MM.1S (cell line): ENCODE results near the gene MISP3.

ENCODE experiments used
- DNase-seq: peaks from one replicate; pipeline ENCODE4 v3.0.0-alpha.2; 2015
- H2AFZ ChIP-seq: fragments of 300-600 bp; sonication (generic); 2 replicates; pipeline ENCODE4 v1.6.0; 2016; ENCODE audit warnings: antibody characterized with exemption, low read length
- H3F3A ChIP-seq: fragments of 300-600 bp; sonication (generic); 2 replicates; pipeline ENCODE4 v1.6.1; 2016; ENCODE audit warnings: mild to moderate bottlenecking, antibody characterized with exemption, low read length, moderate library complexity, mixed read lengths; ENCODE audit not compliant: insufficient read depth
- H3K27ac ChIP-seq: fragments of 300-600 bp; sonication (generic); 2 replicates; pipeline ENCODE4 v1.5.1; 2016; ENCODE audit warnings: mild to moderate bottlenecking, low read length
- H3K27me3 ChIP-seq: fragments of 300-600 bp; sonication (generic); replicated peaks from 2 replicates; pipeline ENCODE4 v1.6.0; 2016; ENCODE audit warnings: low read length; ENCODE audit not compliant: insufficient read depth
- H3K36me3 ChIP-seq: fragments of 300-600 bp; sonication (generic); replicated peaks from 2 replicates; pipeline ENCODE4 v1.6.1; 2016; ENCODE audit warnings: mild to moderate bottlenecking, low read length, mixed read lengths; ENCODE audit not compliant: insufficient read depth
- H3K4me1 ChIP-seq: fragments of 300-600 bp; sonication (generic); 2 replicates; pipeline ENCODE4 v1.6.1; 2016; ENCODE audit warnings: low read length, mixed read lengths
- H3K4me2 ChIP-seq: fragments of 300-600 bp; sonication (generic); 2 replicates; pipeline ENCODE4 v1.6.0; 2016; ENCODE audit warnings: low read depth, low read length
- H3K4me3 ChIP-seq: fragments of 300-600 bp; sonication (generic); 2 replicates; pipeline ENCODE4 v1.5.1; 2016; ENCODE audit warnings: low read length, mixed read lengths
- H3K79me2 ChIP-seq: fragments of 300-600 bp; sonication (generic); 2 replicates; pipeline ENCODE4 v1.6.1; 2016; ENCODE audit warnings: mixed run types, low read length, mixed read lengths
- H3K9ac ChIP-seq: fragments of 300-600 bp; sonication (generic); 2 replicates; pipeline ENCODE4 v1.6.1; 2016; ENCODE audit warnings: low read length, mixed read lengths
- H3K9me2 ChIP-seq: fragments of 300-600 bp; sonication (generic); replicated peaks from 2 replicates; pipeline ENCODE4 v1.6.1; 2016; ENCODE audit warnings: mild to moderate bottlenecking, low read length, mixed read lengths; ENCODE audit not compliant: insufficient read depth
- H3K9me3 ChIP-seq: fragments of 300-600 bp; sonication (generic); replicated peaks from 2 replicates; pipeline ENCODE4 v1.6.1; 2016; ENCODE audit warnings: mild to moderate bottlenecking, low read length, mixed read lengths; ENCODE audit not compliant: insufficient read depth
- H4K20me1 ChIP-seq: fragments of 300-600 bp; sonication (generic); 2 replicates; pipeline ENCODE4 v1.6.1; 2016; ENCODE audit warnings: mild to moderate bottlenecking, low read length, moderate library complexity, mixed read lengths; ENCODE audit not compliant: insufficient read depth
- EZH2 ChIP-seq: fragments of 300-600 bp; sonication (generic); optimal IDR thresholded peaks from 2 replicates; pipeline ENCODE3; 2017; ENCODE audit warnings: low read depth, mild to moderate bottlenecking, antibody characterized with exemption, low read length, mixed read lengths
- EZH2phosphoT487 ChIP-seq: fragments of 300-600 bp; sonication (generic); IDR thresholded peaks from 2 replicates; pipeline ENCODE4 v1.6.1; 2018; ENCODE audit warnings: antibody characterized with exemption, low read length
- TF ChIP-seq, protein P1 (sequence below): fragments of 300-600 bp; sonication (generic); IDR thresholded peaks from 2 replicates; pipeline ENCODE4 v1.5.1; 2016; ENCODE audit warnings: antibody characterized with exemption, low read length, mixed read lengths

Gene MISP3

DNA sequence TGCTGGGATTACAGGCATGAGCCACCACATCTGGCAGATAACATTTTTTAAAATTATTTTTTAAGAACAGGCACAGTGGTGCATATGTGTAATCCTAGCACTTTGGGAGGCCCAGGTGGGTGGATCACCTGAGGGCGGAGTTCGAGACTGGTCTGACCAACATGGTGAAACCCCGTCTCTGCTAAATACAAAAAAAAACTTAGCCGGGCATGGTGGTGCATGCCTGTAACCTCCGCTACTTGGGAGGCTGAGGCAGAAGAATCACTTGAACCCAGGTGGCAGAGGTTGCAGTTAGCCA lies 10.1 kb upstream of the MISP3 start:
- peaks cover 63% of the 10 kb centered on the region for H3K27me3 ChIP-seq
- no peak for DNase-seq
- no peaks in the 10 kb centered on the region for H3K79me2 ChIP-seq
- no peak overlapping the region for H2AFZ ChIP-seq
- H3K9me3 ChIP-seq = no peaks in the 10 kb centered on the region
- no peaks in the 10 kb centered on the region for H3F3A ChIP-seq
- H3K36me3 ChIP-seq = no peaks in the 10 kb centered on the region
- H3K9ac ChIP-seq = no peak overlapping the region
- no peak overlapping the region for H3K4me2 ChIP-seq
- TF ChIP-seq EZH2phosphoT487 = no peak
- TF ChIP-seq, protein P1, sequence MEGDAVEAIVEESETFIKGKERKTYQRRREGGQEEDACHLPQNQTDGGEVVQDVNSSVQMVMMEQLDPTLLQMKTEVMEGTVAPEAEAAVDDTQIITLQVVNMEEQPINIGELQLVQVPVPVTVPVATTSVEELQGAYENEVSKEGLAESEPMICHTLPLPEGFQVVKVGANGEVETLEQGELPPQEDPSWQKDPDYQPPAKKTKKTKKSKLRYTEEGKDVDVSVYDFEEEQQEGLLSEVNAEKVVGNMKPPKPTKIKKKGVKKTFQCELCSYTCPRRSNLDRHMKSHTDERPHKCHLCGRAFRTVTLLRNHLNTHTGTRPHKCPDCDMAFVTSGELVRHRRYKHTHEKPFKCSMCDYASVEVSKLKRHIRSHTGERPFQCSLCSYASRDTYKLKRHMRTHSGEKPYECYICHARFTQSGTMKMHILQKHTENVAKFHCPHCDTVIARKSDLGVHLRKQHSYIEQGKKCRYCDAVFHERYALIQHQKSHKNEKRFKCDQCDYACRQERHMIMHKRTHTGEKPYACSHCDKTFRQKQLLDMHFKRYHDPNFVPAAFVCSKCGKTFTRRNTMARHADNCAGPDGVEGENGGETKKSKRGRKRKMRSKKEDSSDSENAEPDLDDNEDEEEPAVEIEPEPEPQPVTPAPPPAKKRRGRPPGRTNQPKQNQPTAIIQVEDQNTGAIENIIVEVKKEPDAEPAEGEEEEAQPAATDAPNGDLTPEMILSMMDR = no peak
- TF ChIP-seq EZH2 = no peak
- H3K4me1 ChIP-seq = no peaks in the 10 kb centered on the region; the same call in 1 of the 2 replicates
- H4K20me1 ChIP-seq = no peaks in the 10 kb centered on the region
- no peaks in the 10 kb centered on the region for H3K9me2 ChIP-seq
- H3K4me3 ChIP-seq = no peak overlapping the region
- no peak overlapping the region for H3K27ac ChIP-seq

DNA sequence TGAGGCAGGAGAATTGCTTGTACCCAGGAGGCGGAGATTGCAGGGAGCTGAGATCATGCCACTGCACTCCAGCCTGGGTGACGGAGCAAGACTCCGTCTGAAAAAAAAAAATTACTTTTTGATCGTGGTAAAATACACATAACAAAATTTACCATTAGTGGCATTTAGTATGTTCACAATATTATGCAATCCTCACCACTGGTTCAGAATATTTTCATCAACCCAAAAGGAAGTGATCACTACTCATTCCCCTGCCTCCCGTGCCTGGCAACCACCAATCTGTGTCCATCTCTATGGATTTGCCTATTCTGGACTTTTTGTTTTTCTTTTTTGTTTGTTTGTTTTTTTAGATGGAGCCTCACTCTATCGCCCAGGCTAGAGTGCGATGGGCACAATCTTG lies 9.5 kb upstream of the MISP3 start:
- Histone ChIP-seq H3K27ac (no peak overlapping the region), H3F3A (no peaks in the 10 kb centered on the region), H3K4me1 (no peaks in the 10 kb centered on the region; the same call in 1 of the 2 replicates), H3K27me3 (peaks cover 58% of the 10 kb centered on the region), H3K4me2 (no peak overlapping the region), H3K9ac (no peak overlapping the region), H3K9me2 (no peaks in the 10 kb centered on the region), H3K79me2 (no peaks in the 10 kb centered on the region), H2AFZ (no peak overlapping the region), H3K4me3 (no peak overlapping the region), H3K9me3 (no peaks in the 10 kb centered on the region), H4K20me1 (no peaks in the 10 kb centered on the region), H3K36me3 (no peaks in the 10 kb centered on the region)
- TF ChIP-seq, protein P1 = no peak
- DNase-seq = no peak

DNA sequence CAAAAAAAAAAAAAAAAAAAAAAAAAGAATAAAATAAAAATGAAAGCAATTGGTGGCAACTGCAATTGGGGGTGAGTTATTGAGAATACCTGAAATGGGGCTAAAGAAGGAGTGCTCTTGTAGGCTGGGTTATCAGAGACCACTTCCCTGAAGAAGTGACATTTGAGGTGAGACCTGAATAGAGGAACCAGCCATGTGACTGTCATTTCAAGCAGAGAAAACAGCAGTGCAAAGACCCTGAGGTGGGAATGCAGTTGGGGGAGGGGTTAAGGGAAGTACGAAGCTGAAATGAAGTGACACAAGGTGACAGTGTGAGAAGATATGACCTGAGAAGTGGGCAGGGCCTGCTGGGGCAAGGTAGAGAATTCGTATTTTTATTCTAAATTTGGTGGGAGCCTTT lies 6.5 kb upstream of the MISP3 start:
- no peaks in the 10 kb centered on the region for H3K79me2 ChIP-seq
- H3F3A ChIP-seq = no peaks in the 10 kb centered on the region
- peaks cover 31% of the 10 kb centered on the region for H3K27me3 ChIP-seq
- H3K4me1 ChIP-seq = no peaks in the 10 kb centered on the region
- H3K4me3 ChIP-seq = no peak overlapping the region
- DNase-seq = no peak
- H3K9me3 ChIP-seq = no peaks in the 10 kb centered on the region
- no peak overlapping the region for H3K9ac ChIP-seq
- H4K20me1 ChIP-seq = no peaks in the 10 kb centered on the region
- no peaks in the 10 kb centered on the region for H3K9me2 ChIP-seq
- no peak overlapping the region for H2AFZ ChIP-seq
- no peaks in the 10 kb centered on the region for H3K36me3 ChIP-seq
- no peak overlapping the region for H3K4me2 ChIP-seq
- TF ChIP-seq, protein P1 = no peak
- no peak for TF ChIP-seq EZH2phosphoT487
- no peak for TF ChIP-seq EZH2
- H3K27ac ChIP-seq = no peak overlapping the region
